ENCODE data around the gene CEP112.

CEP112 gene

DNA sequence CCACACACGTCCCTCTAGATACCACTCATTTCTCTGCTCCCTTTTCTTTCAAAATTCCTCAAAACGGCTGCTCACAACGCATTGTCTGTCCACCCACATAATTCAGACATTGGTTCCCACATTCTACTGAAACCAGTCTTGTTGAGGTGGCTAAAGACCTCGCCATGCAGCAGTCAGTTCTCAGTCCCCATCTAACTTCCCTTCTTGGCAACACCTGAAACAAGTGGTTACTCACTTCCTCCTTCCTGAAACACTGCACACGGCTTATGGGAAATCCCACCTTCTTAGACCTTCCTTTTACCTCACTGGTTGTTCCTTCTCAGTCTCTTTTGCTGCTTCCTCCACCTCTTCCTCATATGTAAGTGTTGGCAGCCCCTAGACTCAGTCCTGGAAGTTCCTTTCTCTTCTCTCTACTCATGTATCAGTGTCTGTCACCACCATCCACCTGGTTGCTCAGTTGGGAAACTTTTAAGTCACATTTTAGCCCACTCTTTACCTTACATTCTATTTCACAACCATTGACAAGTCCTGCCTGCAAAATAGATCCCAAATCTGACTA lies 277.1 kb downstream of the CEP112 start:
- TF ChIP-seq, protein P1, sequence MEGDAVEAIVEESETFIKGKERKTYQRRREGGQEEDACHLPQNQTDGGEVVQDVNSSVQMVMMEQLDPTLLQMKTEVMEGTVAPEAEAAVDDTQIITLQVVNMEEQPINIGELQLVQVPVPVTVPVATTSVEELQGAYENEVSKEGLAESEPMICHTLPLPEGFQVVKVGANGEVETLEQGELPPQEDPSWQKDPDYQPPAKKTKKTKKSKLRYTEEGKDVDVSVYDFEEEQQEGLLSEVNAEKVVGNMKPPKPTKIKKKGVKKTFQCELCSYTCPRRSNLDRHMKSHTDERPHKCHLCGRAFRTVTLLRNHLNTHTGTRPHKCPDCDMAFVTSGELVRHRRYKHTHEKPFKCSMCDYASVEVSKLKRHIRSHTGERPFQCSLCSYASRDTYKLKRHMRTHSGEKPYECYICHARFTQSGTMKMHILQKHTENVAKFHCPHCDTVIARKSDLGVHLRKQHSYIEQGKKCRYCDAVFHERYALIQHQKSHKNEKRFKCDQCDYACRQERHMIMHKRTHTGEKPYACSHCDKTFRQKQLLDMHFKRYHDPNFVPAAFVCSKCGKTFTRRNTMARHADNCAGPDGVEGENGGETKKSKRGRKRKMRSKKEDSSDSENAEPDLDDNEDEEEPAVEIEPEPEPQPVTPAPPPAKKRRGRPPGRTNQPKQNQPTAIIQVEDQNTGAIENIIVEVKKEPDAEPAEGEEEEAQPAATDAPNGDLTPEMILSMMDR (IDR thresholded peaks at IDR 0.05; ENCODE audit: low read depth, low read length, missing control alignments): no peak
- no peak for DNase-seq (ENCODE audit: extremely low read depth, low read depth)
- no peak overlapping the region for H3K4me3 ChIP-seq (replicated peaks; ENCODE audit: low read depth, low read length)

DNA sequence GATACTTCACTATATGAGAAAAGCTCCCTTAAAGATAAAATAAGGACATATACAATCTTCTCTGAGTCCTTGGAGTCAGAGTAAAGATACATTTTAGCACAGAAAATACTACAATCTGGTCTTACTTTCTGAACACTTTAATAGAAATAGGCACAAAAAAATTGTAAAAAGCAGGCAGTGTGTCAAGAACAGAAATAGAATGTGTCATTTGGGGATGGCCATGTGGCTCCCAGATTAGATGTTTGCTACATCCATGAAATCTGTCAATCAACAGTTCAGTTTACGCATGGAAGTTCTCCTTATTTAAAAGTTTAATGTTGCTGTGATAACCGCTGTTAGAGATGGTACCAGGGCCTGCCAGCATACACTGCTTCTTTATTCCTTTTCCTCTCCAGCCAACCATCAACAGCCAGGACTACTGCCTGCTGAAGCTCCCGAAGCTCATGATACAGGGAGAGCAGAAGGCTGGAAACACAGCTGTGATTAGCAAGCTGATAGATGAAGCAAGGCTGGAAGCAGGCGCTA lies 278.5 kb downstream of the CEP112 start:
- no peak for DNase-seq (ENCODE audit: extremely low read depth, low read depth)
- no peak overlapping the region for H3K4me3 ChIP-seq (replicated peaks; ENCODE audit: low read depth, low read length)
- TF ChIP-seq, protein P1 (IDR thresholded peaks at IDR 0.05; ENCODE audit: low read depth, low read length, missing control alignments): no peak

DNA sequence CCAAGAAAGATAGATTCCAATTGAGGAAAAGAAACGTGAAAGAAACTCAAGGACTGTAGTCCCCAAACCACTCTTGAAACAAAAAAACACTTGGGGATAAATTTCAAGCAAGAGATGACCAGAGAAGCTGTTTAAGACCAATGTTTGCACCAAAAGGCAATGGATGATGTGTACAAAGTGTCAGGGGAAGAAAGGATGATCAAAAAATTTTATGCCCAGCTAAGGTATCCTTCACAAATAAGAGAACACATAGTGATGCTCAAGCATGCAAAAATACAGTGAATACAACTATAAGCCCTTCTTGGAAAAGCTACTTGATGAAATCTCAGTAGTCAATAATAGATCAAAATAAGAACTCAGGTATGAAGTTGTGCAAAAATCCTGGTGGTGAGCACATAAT lies 281.1 kb downstream of the CEP112 start:
- H3K4me3 ChIP-seq (replicated peaks; ENCODE audit: low read depth, low read length): no peak overlapping the region
- DNase-seq (ENCODE audit: extremely low read depth, low read depth): no peak
- TF ChIP-seq, protein P1 (IDR thresholded peaks at IDR 0.05; ENCODE audit: low read depth, low read length, missing control alignments): no peak

DNA sequence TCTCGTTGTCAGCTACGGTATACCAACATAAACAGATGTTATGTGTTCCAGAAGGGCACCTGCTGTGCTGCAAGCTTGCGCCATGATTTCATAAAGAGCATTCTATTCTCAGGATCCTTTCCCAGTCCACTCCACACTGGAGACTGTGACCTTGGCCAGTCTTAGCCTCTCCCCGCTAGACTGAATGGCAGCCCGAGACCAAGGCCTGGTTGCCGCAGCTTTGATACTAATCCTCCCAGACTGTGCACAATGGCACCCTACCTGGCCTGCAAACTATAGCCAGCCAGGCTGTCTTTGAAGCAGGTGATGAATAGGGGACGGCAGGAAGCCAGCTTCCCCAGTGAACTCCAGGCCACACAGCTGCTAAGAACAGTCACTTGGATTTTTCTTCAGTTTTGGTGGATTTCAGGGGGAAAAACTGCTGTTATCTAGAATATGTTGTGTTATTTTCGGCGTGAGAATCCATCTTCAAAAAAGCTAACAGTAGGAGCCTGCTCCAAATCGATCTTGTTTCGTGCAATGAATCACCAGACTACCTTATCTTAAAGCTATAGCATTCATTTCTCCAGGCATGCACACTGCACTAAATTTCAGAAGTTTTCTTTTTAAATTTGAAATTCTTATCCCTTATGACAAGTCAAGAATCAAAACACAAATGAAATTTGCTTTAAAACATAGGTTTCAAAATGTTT lies 289.0 kb downstream of the CEP112 start:
- no peak for DNase-seq (ENCODE audit: extremely low read depth, low read depth)
- no peak overlapping the region for H3K4me3 ChIP-seq (replicated peaks; ENCODE audit: low read depth, low read length)
- TF ChIP-seq, protein P1 (IDR thresholded peaks at IDR 0.05; ENCODE audit: low read depth, low read length, missing control alignments): no peak

DNA sequence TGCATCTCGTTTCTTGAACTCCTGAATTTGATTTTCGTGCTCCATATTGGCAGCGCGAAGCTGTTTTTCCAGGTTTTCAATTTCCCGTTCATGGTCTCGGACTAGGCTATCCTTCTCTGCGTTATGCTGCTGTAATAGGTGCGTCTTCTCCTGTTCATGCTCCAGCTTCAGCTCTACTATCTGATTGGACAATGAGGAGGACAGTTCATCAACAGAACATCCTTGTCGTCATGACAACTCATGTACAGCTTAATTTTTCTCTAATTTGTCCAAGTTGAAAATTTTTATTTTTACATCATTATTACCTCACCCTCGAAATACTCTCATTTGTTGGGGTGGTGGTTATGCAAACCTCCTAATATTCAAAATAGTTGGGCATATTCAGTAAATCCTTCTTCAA lies 289.8 kb downstream of the CEP112 start:
- DNase-seq (ENCODE audit: extremely low read depth, low read depth): no peak

DNA sequence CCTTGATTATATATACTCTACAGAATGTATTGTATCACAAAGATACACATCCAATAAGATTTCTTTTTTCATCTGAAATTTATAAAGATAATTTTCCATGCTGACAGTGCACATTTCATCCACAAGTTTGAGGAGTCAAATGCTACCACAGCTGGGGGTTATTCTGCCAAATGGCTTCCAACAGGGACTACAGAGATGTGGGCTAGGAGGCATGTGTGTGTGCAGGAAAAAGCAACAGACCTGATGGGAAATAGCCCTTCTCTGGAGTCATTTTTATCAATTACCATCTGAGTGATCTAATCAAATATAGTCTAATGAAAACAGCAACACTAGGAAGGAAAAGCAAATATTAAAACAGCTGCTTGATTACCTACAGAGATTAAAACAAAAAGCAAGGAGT lies 290.5 kb downstream of the CEP112 start:
- no peak for DNase-seq (ENCODE audit: extremely low read depth, low read depth)
- H3K4me3 ChIP-seq (replicated peaks; ENCODE audit: low read depth, low read length): no peak overlapping the region
- TF ChIP-seq, protein P1 (IDR thresholded peaks at IDR 0.05; ENCODE audit: low read depth, low read length, missing control alignments): no peak

More for the DNA sequence above, 289.8 kb downstream of the CEP112 start:
- no peak overlapping the region for H3K4me3 ChIP-seq (replicated peaks; ENCODE audit: low read depth, low read length)
- TF ChIP-seq, protein P1 (IDR thresholded peaks at IDR 0.05; ENCODE audit: low read depth, low read length, missing control alignments): no peak
